ENCODE measurements around the gene RNU1-3.
"Not testable (repeated sequence)": the region's sequence is repeated elsewhere in the genome, so short reads cannot be mapped to it uniquely, and the experiment has no call there.

RNU1-3 gene

DNA sequence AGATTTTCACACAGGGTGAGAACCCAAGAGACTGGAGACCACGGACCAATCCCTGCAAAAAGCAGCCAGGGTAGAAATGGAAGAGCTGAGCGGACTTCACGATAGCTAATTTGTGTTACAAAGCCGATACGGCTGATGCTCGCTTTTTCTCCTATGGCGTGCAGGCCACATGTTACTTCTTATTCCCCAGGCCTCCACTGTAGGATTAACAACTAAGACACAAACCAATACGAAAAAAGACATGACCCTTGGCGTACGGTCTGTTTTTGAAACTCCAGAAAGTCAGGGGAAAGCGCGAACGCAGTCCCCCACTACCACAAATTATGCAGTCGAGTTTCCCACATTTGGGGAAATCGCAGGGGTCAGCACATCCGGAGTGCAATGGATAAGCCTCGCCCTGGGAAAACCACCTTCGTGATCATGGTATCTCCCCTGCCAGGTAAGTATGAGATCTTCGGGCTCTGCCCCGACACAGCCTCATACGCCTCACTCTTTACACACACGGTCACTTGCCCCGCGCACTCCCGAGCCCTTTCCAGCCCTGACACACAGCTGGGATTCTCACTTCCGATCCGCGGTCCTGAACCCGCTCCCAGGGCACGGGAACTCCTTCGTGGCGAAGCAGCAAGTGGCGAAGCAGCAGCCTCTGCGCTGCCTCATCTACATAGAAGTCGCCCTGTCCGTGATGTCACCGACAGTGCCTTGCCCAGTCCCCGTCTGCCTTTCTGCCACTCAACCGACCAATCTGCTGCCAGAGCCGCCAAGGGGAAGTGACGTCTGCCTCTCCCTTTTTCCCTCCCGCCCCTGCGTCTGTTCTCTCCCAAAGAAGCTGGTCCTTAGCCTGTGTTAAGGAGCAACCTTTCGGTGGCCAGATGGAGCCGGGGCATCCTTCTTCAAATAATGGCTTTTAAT lies at the start of gene RNU1-3:
RNU1-3 (minus strand) TSS at position 447 of the 912 bp plus-strand sequence.
- not testable (repeated sequence) for DNase-seq (ENCODE audit: low spot score)

DNA sequence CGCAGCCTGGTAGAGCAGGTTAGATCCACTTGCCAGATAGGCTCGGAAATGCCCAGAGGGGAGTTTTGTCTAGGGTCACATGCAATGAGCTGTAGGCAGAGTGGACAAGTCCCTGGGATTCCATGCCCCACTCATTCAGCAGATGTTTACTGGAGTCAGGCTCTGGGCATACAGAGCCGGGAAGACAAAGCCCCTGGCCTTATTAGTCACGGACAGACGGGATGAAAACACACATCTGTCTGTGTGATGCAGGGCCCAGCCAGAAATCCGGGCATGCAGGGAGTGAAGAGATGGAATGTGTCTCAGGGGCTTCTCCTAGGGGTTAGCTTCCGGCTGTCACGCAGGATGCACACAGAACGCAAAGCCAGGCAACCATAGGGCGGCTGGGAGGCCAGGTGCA lies 46.7 kb upstream of the RNU1-3 start:
- not testable (repeated sequence) for DNase-seq (ENCODE audit: low spot score)

DNA sequence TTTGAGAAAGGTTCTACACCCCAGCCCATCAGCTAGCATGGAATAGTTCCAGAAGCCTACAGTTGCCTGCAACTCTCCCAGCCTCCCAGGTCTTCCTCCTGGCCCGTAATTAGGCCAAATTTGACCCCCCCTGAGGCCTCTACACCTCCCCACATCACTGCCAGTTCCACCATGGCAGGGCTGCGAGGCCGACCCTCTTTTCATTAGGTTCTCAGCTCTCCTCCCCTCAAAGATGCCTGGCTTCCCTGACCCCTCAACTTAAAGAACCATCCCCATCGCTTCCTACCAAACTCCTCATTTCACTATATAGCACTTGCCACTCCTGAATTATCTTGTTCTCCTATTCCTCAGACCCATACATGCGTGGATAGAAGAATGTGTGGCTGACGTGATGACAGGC lies 46.2 kb upstream of the RNU1-3 start:
- not testable (repeated sequence) for DNase-seq (ENCODE audit: low spot score)

DNA sequence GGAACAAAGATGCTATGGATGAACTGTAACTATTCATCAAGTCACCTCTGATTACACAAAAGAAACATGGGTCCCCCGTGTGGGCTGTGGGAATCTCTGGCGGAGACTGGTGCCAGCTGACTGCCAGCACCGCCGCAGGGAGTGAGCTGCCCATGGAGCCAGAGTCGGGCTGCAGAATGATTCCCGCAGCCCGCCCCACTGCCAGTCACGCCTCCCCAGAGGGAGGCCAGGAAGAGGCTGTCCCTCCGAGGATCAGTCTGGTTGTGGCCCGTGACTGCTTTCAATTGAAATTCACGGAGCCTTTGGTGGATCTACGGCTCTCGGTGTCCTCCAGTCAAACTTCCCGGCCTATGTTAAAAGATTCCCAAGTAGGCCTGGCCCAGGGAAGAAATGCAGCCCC lies 45.8 kb upstream of the RNU1-3 start:
- DNase-seq (ENCODE audit: low spot score), result not testable (repeated sequence)

DNA sequence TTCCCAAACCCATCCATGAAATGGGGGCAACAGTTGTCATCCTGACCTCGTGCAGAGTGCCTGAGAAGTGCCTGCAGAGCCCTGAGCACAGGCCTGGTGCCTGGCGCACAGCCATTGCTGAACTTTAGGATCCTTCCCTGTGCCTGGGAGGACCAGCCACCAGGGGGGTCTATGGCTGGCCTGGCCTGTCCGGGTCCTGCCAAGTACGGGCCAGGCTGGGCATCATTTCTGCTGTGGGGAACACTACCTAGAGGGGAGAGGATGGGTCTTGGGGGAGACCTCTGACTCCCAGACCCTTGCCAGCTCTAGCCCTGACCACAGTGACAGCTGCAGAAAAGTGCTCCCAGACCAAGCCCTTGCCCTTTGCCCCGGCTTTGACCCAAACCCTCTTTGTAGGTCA lies 45.4 kb upstream of the RNU1-3 start:
- not testable (repeated sequence) for DNase-seq (ENCODE audit: low spot score)

DNA sequence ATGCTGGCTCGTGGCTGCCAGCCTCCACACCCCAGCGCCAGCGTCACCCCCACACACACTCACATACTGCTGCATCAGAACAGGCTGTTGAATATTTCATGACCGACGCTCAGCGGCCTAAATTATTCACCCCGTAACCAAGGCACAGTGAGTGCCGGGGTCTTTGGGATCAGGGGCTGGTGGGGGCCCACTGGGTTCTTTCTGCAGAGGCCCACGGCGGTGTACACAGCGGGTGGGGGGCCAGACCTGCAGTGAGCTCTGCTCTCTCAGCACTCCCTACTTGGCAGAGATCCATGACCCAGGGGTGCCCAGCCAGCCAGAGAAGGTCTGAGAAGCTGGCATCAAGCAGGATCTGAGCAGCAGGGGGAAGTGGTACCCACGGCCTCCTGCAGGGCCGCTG lies 43.9 kb upstream of the RNU1-3 start:
- not testable (repeated sequence) for DNase-seq (ENCODE audit: low spot score)

DNA sequence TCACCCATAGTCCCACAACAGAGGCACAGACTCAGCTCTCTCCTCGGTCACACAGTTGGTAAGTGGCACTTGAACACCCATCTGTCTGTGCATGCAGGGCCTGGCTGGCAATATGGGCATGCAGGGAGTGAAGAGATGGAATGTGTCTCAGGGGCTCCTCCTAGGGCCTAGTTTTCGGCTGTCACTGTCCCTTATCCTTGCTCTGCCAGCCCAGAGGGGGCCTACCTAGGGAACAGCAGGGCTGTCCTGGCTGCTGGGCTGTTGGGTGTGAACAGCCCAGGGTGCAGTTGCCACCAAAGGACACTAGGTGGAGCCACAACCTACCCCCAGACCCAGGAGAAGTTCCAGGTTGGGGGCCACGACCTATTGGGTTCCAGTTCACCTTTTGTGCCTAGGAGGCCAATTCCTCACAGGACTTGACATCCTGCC lies 42.9 kb upstream of the RNU1-3 start:
- DNase-seq (ENCODE audit: low spot score), result not testable (repeated sequence)

DNA sequence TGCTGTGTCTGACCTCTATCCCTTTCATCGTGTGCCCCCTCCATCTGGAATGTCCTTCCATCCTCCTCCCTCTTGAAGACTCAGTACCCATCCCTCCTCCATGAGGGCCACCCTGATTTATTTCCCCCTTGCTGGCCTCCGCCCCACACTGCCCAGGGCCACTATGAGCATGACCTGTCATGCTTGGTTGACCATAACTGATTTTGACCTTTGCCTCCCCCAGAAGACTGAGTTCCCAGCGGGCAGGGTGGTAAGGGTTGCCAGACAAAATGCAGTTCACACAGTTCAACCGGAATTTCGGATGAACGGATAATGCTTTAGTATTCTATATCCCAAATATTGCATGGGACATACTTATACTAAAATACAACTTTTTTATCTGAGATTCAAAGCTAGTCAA lies 42.0 kb upstream of the RNU1-3 start:
- DNase-seq (ENCODE audit: low spot score), result not testable (repeated sequence)

DNA sequence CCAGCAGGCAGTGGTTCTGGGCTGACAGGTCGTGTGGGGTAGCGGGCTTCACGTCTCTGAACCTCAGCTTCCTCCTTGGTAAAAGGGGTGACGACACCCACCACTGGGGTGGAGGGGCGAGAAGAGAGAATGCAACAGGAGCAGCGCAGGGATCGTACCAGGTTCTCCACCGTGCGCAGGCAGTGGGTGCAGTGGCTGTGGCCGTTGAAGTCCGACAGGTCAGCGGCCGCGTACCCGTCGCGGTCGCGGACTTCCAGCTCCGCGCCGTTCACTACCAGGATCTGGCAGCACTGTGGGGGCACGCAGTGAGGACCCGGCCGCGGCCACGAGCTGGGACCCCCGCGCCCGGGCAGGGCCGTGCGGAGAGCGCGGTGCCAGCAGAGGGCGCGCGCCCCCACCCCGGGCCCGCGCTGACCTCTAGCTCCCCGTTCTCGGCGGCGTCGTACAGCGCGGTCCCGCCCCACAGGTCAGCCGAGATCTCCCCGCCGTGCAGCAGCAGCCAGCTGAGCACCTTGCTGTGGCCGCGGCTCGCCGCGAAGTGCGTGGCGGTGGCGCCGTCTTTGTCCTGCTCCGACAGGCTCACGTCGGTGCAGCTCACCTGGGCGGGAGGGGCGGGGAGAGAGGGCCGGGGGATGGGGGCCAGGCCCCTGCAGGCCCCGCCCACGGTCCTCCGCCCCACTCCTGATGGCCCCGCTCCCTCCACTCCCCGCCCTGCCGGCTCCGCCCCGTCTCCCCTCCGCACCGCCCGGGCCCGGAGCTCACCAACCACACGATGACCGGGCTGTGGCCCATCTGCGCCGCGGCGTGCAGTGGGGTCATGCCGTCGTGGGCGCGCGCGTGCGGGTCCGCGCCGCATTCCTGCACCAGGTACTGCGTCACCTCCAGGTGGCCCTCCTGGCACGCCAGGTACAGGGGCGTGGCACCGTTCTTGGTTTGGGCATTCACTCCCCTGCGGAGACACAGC lies 40.7 kb upstream of the RNU1-3 start:
- not testable (repeated sequence) for DNase-seq (ENCODE audit: low spot score)

DNA sequence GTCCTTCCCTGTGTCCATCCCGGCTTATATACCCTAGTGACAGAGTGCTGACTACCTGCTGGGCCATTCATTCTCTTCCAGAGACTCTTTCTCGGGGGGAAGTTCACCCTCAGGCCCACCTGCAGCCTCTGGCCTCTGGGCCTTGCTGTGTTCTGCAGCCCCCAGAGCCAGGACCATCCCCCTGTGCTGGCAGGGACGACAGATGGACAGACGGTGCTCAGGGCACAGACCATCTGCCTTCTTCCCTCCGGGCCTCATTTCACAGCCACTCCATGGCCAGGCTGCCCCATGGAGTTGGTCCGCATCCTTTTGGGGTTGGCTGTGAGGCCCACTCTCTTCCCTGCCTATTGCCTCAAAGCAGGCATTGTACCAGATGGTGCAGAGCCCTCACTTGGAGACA lies 39.6 kb upstream of the RNU1-3 start:
- DNase-seq (ENCODE audit: low spot score), result not testable (repeated sequence)

DNA sequence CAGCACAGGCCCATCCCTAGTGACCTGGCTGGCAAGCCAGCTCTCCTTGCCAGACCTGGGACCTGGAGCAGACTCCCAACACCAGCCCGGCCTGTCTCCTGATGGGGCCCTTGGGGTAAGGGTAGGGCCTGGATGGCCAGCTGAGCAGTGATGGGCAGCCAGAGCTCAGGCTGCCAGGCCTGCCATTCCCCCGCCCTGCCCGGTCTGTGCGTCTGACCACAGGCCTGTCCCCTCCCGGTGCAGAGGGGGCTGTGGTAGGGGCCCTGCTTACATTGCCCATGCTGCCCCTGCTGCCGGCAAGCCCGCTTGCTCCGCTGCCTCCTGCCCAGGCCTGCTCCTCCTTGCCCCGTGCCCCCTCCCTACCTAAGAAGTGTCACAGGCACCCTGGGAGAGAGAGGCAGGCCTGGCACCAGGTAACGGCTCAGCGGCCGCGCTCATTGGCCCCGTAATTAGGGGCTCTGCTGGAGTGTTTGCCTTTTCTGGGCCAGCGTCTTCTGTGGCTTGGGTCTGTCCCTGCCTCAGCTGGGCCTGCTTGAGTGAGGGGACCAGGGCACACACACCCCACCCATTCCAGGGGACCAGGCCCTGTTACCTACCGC lies 37.9 kb upstream of the RNU1-3 start:
- not testable (repeated sequence) for DNase-seq (ENCODE audit: low spot score)

DNA sequence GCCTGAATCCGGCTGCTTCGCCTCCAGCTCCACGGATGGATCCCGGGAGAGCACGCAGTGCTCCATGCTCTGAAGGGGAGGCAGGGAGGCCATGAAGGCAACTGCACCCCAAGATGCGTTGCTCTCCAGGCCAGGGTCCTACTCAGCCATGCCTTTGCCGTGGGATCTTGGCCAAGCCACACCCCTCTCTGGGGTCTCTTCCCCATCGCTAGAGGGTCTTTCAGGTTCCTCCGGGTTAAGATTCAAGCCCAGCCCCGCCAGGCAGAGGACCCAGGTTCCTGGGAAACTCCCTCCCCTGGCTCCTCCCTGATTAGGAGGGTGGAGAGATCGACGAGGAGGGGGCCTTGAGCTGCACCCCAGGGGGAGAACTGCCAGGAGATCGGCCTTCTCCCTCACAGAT lies 37.3 kb upstream of the RNU1-3 start:
- not testable (repeated sequence) for DNase-seq (ENCODE audit: low spot score)

DNA sequence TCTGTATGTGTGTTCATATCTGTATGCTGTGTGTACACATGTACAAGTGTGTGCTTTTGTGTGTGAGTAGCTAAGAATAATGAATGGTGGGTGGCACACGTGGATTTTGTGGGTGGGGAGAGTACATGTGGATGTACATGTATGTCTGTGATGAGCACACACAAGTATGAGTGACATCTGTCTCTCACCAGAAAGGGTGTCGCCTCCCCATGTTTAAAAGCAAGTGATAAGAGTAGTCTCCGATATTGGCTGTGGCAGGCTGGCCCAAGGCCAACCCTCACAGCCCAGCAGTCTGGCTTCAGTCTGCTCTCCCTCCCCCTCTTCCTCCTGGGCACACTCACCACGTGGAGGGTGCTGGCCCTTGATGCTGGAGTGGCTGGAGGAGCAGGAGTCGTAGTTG lies 36.9 kb upstream of the RNU1-3 start:
- DNase-seq (ENCODE audit: low spot score), result not testable (repeated sequence)

DNA sequence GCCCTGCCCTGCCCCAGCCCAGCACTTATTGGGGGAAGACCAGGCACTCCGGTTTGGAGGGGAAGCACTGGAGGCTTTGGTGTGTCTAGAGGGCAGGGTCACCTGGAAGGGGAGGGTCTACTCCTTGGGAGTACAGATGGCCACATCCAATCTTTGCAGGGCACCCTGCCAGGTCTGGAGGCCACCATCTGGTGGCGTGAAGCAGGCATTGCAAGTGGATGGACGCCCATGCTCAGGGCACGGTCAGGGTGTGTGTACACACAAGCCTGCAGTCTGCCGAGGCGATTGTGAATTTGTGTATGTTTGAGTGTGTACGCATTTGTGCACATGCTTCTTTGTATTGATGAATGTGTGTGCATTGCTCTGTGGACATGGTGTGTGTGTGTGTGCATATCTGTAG lies 36.4 kb upstream of the RNU1-3 start:
- not testable (repeated sequence) for DNase-seq (ENCODE audit: low spot score)

DNA sequence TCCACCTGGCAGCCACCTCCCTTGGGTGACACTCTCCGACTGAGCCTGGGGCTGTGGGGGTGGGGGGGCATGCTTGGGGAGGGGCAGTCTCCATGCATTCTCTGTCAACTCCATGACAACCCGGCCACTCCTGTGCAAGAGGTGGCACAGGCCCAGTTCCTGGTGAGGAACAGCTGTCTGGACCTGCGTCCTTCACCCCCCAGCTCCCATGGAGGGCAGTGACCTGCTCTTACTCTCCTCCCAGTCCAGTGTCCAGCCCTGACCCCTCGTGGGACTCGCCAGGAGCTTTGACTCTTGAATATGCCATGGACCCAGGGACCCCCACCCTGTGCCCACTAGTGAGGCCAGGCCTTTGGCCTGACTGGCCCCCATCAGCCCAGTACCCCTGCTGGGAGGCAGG lies 35.5 kb upstream of the RNU1-3 start:
- not testable (repeated sequence) for DNase-seq (ENCODE audit: low spot score)

DNA sequence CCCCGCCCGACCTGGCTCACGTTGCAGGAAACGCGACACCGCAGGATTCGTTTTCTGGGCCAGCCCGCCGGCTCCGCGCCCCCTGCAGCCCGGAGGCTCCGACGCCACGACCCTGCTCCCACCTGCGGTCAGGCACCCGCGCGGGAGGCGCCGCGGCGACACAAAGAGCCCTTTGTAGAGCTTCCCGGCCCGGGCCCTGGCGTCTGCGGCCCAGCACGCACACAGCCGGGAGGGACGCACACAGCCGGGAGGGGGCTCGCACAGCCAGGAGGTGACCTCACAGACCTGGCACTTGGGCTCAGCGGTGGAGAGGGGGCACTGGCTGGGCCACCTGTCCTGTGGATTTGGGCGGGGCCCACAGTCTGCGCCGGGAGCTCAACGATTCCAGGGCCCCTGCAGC lies 34.4 kb upstream of the RNU1-3 start:
- DNase-seq (ENCODE audit: low spot score), result not testable (repeated sequence)

DNA sequence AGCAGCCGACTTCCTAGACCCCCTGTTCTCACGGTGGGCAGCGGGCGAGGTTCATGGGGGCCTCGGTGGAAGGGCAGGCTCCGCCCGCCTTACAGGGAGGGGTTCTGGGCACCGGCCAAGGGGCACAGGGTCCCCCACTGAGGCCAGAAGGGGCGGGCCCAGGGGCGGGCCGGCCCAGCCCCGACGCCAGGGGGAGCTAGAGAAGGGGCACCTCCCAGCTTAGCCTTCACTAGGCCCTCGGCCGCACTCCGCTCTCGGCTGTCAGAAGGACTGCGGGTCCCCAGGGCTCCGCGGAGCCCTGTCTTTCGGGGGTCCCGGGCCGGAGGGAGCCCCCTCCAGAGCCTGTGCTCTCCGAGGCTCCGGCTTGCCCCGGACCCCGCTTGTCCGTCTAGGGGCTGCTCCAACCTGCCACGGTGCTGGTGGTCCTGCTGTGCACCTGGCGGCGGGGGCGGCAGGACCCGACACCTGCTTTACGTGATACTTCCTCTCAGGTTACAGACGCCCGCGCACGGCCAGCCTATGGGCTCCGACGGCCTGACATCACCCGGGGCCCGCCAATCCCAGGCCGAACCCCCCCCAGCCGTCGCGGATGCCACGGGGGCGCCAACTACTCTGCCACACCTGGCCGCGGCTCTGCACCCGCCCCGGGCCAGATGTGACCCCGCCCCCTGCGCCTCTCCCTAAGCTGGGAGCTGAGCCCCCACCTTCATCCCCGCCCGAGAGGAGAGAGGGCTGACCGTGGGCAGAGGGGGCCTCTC lies 33.6 kb upstream of the RNU1-3 start:
- not testable (repeated sequence) for DNase-seq (ENCODE audit: low spot score)

DNA sequence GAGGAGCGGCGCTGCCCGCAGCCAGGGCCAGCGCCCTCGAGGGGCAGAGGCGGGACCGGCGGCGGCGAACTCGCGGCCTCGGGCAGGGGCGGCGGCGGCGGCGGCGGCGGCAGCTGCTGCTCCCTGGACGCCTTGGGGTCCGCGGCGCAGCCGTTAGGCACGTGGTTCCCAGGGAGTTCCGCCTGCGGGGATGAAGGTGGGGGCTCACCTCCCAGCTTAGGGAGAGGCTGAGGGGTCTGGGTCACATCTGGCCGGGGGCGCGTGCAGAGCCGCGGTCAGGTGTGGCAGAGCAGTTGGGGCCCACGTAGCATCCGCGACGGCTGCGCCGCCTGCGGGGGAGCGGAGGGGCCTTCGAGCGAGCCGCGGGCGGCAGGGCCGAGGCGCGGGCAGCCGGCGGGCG lies 32.7 kb upstream of the RNU1-3 start:
- not testable (repeated sequence) for DNase-seq (ENCODE audit: low spot score)

DNA sequence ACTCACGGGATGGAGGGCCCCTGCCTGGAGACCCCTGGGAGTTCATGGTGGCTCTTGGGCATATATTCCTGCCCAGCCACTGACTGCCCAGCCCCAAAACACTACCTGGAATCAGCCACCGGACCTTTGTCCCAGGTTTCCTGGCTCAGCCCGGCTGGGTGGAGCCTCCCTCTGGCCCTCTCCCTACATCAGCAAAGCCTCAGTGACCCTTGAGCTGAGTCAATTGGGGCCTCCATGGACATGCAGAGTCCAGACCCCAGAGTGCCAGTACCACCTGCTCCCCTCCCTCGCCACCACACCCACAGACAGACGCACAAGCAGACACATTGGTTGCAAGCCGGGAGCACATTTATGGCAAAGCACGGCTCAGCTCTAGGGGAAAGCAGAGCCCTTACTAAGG lies 30.4 kb upstream of the RNU1-3 start:
- not testable (repeated sequence) for DNase-seq (ENCODE audit: low spot score)

DNA sequence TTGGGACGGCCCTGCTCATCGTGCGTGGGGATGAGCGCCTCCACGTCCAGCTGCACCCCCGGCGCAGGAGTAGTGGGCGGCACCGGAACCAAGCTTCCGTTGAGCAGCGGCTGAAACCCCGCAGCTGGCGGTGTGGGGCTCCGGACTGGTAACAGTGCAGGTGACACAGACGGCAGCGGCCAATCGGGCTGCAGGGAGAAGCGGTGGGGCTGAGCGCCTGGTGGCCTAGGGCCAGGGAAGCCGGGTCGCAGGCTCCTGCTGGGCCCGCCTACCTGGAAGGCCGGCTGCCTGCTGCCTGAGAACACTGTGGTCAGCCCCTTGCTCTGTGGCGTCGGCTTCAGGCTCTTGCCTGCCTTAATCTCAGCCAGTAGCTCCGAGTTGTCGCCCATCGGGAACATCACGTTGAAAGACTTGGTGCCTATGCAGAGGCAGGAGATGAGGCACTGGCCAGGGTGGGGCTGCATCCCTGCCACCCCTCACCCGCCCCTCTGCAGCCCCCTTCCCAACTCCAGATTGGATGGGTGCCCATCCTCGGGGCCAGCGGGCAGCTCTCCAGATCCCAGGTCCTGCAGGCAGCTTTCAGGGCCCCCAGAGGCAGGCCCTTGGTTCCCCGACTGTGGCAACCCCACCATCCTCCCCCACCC lies 29.9 kb upstream of the RNU1-3 start:
- DNase-seq (ENCODE audit: low spot score), result not testable (repeated sequence)

DNA sequence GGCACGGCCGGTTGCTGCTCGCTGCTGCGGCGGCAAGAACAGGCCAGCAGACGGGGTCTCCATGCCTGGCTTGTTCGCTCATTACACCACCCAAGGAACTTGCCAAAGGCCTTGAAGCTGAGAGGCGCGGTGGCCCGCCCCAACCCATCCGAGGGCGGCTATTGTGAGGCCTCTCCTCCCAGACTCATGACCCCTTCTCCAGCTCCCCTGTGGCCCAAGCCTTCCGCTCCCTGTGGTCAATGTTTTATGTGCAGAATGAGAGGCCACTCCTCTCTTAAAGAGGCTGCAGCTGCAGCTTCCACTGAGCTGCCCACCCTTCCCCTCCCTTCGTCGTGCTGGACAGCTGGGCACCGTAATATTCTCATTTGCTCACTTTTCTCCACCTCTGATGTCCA lies 27.6 kb upstream of the RNU1-3 start:
- not testable (repeated sequence) for DNase-seq (ENCODE audit: low spot score)
